GM12878 (cell line): ENCODE data around the gene POP7.

ENCODE experiments used
- SP1 ChIP-seq: IDR thresholded peaks from one replicate; pipeline ENCODE4 v1.6.1; 2011; ENCODE audit warnings: low read depth, low read length
- TARDBP ChIP-seq: IDR thresholded peaks from 2 replicates; pipeline ENCODE4 v1.6.1; 2016; ENCODE audit warnings: borderline replicate concordance

DNA sequence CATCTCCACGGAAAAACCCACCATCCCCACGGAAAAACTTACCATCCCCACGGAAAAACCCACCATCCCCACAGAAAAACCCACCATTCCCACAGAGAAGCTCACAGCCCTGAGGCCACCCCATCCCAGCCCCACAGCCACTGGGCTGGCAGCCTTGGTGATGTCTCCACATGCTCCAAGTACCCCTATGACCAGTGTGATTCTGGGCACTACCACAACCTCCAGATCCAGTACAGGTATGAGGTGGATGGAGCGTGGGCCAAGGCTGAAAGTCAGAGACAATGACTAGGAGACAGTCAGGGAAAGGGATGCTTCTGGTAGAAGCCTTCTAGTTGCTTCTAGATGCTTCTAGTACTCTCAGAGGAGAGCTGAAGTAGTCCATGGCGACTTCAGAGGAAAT is 47.1 kb downstream of the POP7 start:
- no peak for TF ChIP-seq TARDBP
- no peak for TF ChIP-seq SP1
